OCI-LY7 (cell line): Measurements from ENCODE around the gene UBE2A.

ENCODE experiments used
- CTCF ChIP-seq: fragments of 200-600 bp; sonication (generic); conservative IDR thresholded peaks from 2 replicates; pipeline ENCODE4 v1.5.1; 2014; ENCODE audit warnings: mild to moderate bottlenecking, antibody characterized with exemption, low read length, moderate library complexity, mixed read lengths
- EZH2phosphoT487 ChIP-seq: fragments of 200-600 bp; sonication (generic); IDR thresholded peaks from 2 replicates; pipeline ENCODE4 v1.6.1; 2018; ENCODE audit warnings: low read depth, borderline replicate concordance, mild to moderate bottlenecking, mixed run types, antibody characterized with exemption, low read length, moderate library complexity, mixed read lengths

- TF ChIP-seq CTCF, result peak; percentile 66
- TF ChIP-seq EZH2phosphoT487, result no peak
These were observed 34.5 kb upstream of the UBE2A start for GRCh38 chrX:119539872-119540271.
